OCI-LY1 (cell line): Measurements from ENCODE around the gene ZBTB46.

ENCODE experiments used
- EZH2 ChIP-seq: fragments of 200-600 bp; sonication (generic), shearing (Covaris generic); IDR thresholded peaks from 2 replicates; pipeline ENCODE4 v1.8.0; 2017; ENCODE audit warnings: borderline replicate concordance, mixed run types, mild to moderate bottlenecking, antibody characterized with exemption, low read length, moderate library complexity, mixed read lengths
- TF ChIP-seq, protein P1 (sequence below): fragments of 200-600 bp; sonication (generic), shearing (Covaris generic); IDR thresholded peaks from 2 replicates; pipeline ENCODE4 v1.5.1; 2017; ENCODE audit warnings: mild to moderate bottlenecking, antibody characterized with exemption, low read length, moderate library complexity, mixed read lengths

GRCh38 chr20:63795178-63795830 is 35.8 kb downstream of the ZBTB46 start:
- TF ChIP-seq, protein P1, sequence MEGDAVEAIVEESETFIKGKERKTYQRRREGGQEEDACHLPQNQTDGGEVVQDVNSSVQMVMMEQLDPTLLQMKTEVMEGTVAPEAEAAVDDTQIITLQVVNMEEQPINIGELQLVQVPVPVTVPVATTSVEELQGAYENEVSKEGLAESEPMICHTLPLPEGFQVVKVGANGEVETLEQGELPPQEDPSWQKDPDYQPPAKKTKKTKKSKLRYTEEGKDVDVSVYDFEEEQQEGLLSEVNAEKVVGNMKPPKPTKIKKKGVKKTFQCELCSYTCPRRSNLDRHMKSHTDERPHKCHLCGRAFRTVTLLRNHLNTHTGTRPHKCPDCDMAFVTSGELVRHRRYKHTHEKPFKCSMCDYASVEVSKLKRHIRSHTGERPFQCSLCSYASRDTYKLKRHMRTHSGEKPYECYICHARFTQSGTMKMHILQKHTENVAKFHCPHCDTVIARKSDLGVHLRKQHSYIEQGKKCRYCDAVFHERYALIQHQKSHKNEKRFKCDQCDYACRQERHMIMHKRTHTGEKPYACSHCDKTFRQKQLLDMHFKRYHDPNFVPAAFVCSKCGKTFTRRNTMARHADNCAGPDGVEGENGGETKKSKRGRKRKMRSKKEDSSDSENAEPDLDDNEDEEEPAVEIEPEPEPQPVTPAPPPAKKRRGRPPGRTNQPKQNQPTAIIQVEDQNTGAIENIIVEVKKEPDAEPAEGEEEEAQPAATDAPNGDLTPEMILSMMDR: no peak
- TF ChIP-seq EZH2: no peak
